A549 (cell line): ENCODE measurements around the gene LRIG1. TPM values are rescaled to one million over a fixed set of nuclear protein-coding genes. Genes with fewer than 3 reads are reported as not detected.

ENCODE experiments used
- ATAC-seq, 2 experiments: fragments of 200-7000 bp in 1 of 2; fragments of >200 bp in 1 of 2; cut with Nextera tagmentation in 1 of 2; cut with Tn5 transposase in 1 of 2; 3 replicates each; pipeline versions ENCODE4 v1.8.0 to v1.9.1; 2018 to 2020; ENCODE audit warnings: mild to moderate bottlenecking in 1 of 2, moderate library complexity in 1 of 2
- CTCF ChIA-PET: fragments of 300-600 bp; sonication (Branson Sonifier 250); formaldehyde crosslinking; extraction: SDS; loops from one replicate; lab custom pipeline; 2021; ENCODE audit warnings: antibody characterized with exemption, inconsistent platforms; lab: Yijun Ruan, JAX
- POLR2A ChIA-PET: fragments of 350-600 bp; formaldehyde crosslinking; extraction: SDS; loops from one replicate; lab custom pipeline; 2021; ENCODE audit warnings: antibody characterized with exemption, inconsistent platforms; lab: Yijun Ruan, JAX
- DNase-seq, 2 experiments: peaks; one replicate each; pipeline versions ENCODE4 v3.0.0 to v3.0.0-alpha.2; 2011 to 2016; ENCODE audit warnings: low read depth in 1 of 2, low spot score in 1 of 2
- FAIRE-seq: peaks from 2 replicates; lab custom pipeline; 2011; peaks lifted over from hg19 to GRCh38; lab: Jason Lieb, UNC
- H3K27ac ChIP-seq, 2 experiments: fragments of >200 bp; sonication (Bioruptor Twin); formaldehyde crosslinking; 3 replicates each; pipeline ENCODE4 v1.5.1; 2016 to 2017
- H3K4me1 ChIP-seq: fragments of >200 bp; sonication (Bioruptor Twin); formaldehyde crosslinking; 3 replicates; pipeline ENCODE4 v1.6.1; 2016
- H3K4me2 ChIP-seq: fragments of >200 bp; sonication (Bioruptor Twin); formaldehyde crosslinking; 3 replicates; pipeline ENCODE4 v1.6.1; 2016
- H3K4me3 ChIP-seq: fragments of >200 bp; sonication (Bioruptor Twin); formaldehyde crosslinking; 3 replicates; pipeline ENCODE4 v1.5.1; 2016
- H3K9me3 ChIP-seq: fragments of >200 bp; sonication (Bioruptor Twin); formaldehyde crosslinking; 3 replicates; pipeline ENCODE4 v1.6.1; 2016
- BCL3 ChIP-seq: fragments of >200 bp; sonication (Bioruptor Twin); formaldehyde crosslinking; IDR thresholded peaks from 3 replicates; pipeline ENCODE4 v1.6.1; 2016
- CBX2 ChIP-seq: fragments of 200-600 bp; sonication (generic); IDR thresholded peaks from 2 replicates; pipeline ENCODE4 v1.6.1; 2016; ENCODE audit warnings: low read depth, mild to moderate bottlenecking, borderline replicate concordance
- CBX8 ChIP-seq: fragments of 200-600 bp; sonication (generic); IDR thresholded peaks from 2 replicates; pipeline ENCODE4 v1.6.1; 2016
- CEBPB ChIP-seq, 2 experiments: fragments of >200 bp in 1 of 2; sonication (Bioruptor Twin) in 1 of 2; formaldehyde crosslinking in 1 of 2; IDR thresholded peaks; 2 replicates each; pipeline ENCODE4 v1.6.1; 2012 to 2016
- EHMT2 ChIP-seq: fragments of 200-600 bp; sonication (generic); IDR thresholded peaks from 2 replicates; pipeline ENCODE4 v1.6.1; 2016; ENCODE audit warnings: antibody characterized with exemption, low read depth, mild to moderate bottlenecking, moderate library complexity
- EP300 ChIP-seq, 2 experiments: fragments of >200 bp; sonication (Bioruptor Twin); formaldehyde crosslinking; IDR thresholded peaks; 2 replicates in 1 of 2; 3 replicates in 1 of 2; pipeline ENCODE4 v1.6.1; 2016 to 2017
- ESRRA ChIP-seq: fragments of 150-350 bp; IDR thresholded peaks from 2 replicates; pipeline ENCODE4 v1.6.1; 2014; ENCODE audit warnings: mild to moderate bottlenecking, low read length, borderline replicate concordance
- FOXS1 ChIP-seq: fragments of 250-450 bp; sonication (Bioruptor Pico); IDR thresholded peaks from 2 replicates; pipeline ENCODE4 v1.5.0; 2020; ENCODE audit warnings: mild to moderate bottlenecking, moderate library complexity
- GATA3 ChIP-seq: IDR thresholded peaks from 2 replicates; pipeline ENCODE4 v1.6.1; 2012; ENCODE audit warnings: borderline replicate concordance
- HDAC2 ChIP-seq: fragments of 200-600 bp; sonication (generic); IDR thresholded peaks from 2 replicates; pipeline ENCODE4 v1.6.1; 2016
- HEYL ChIP-seq: fragments of 250-450 bp; sonication (Bioruptor Pico); IDR thresholded peaks from 2 replicates; pipeline ENCODE4 v1.8.0; 2021; ENCODE audit warnings: mild to moderate bottlenecking, moderate library complexity
- HMGXB4 ChIP-seq: fragments of 250-450 bp; sonication (Bioruptor Pico); IDR thresholded peaks from 2 replicates; pipeline ENCODE4 v1.5.0; 2021; ENCODE audit warnings: mild to moderate bottlenecking, moderate library complexity, borderline replicate concordance
- PHF8 ChIP-seq: fragments of 200-600 bp; sonication (generic); IDR thresholded peaks from 2 replicates; pipeline ENCODE4 v1.6.1; 2016; ENCODE audit warnings: low read depth, mild to moderate bottlenecking, antibody characterized with exemption, moderate library complexity, borderline replicate concordance
- POLR2A ChIP-seq: IDR thresholded peaks from 2 replicates; pipeline ENCODE4 v1.6.1; 2012; ENCODE audit warnings: mild to moderate bottlenecking, low read length
- POLR2AphosphoS2 ChIP-seq: conservative IDR thresholded peaks from 2 replicates; pipeline ENCODE4 v1.6.1; 2012; ENCODE audit warnings: low read length, improper control_type of control experiment, inconsistent platforms
- RCOR1 ChIP-seq: fragments of 150-350 bp; IDR thresholded peaks from 2 replicates; pipeline ENCODE4 v1.6.1; 2014; ENCODE audit warnings: antibody characterized with exemption, low read length, low read depth
- RNF2 ChIP-seq: fragments of 200-600 bp; sonication (generic); IDR thresholded peaks from 2 replicates; pipeline ENCODE4 v1.6.1; 2016; ENCODE audit warnings: low read depth, mild to moderate bottlenecking, antibody characterized with exemption, moderate library complexity, borderline replicate concordance
- SMC3 ChIP-seq: fragments of >200 bp; sonication (Bioruptor Twin); formaldehyde crosslinking; IDR thresholded peaks from 3 replicates; pipeline ENCODE4 v1.6.1; 2018; ENCODE audit warnings: inconsistent platforms
- TFCP2L1 ChIP-seq: fragments of 250-450 bp; sonication (Bioruptor Pico); IDR thresholded peaks from 2 replicates; pipeline ENCODE4 v1.5.0; 2021; ENCODE audit warnings: mild to moderate bottlenecking
- WGBS: methylation state at CpG from one replicate; pipeline ENCODE4 v1.1.6; 2017; ENCODE audit errors: missing lambda C conversion rate; 5-methylcytosine and 5-hydroxymethylcytosine counted together
- polyA plus RNA-seq, 4 experiments: library from polyadenylated mRNA; depleted of rRNA in 3 of 4; stranded (reverse); fragments of >200 nt; fragmentation: RNase III in 1 of 4; extraction: RNeasy Plus Mini Kit Qiagen cat#74134 plus additional on column Dnase treatment in 1 of 4; gene quantifications; 2 replicates in 3 of 4; 3 replicates in 1 of 4; pipeline ENCODE4 v1.2.3, GENCODE V29; 2011 to 2017
- TF ChIP-seq, protein P1 (sequence below): fragments of >200 bp; sonication (Bioruptor Twin); formaldehyde crosslinking; IDR thresholded peaks from 3 replicates; pipeline ENCODE4 v1.5.1; 2016
- TF ChIP-seq, protein P2 (sequence below): IDR thresholded peaks from 2 replicates; pipeline ENCODE4 v1.6.1; 2012

The LRIG1 gene
- polyA plus RNA-seq, 2 of the 4 experiments (the other 2 are of a cell fraction), result 1.8 to 6.2 TPM

DNA sequence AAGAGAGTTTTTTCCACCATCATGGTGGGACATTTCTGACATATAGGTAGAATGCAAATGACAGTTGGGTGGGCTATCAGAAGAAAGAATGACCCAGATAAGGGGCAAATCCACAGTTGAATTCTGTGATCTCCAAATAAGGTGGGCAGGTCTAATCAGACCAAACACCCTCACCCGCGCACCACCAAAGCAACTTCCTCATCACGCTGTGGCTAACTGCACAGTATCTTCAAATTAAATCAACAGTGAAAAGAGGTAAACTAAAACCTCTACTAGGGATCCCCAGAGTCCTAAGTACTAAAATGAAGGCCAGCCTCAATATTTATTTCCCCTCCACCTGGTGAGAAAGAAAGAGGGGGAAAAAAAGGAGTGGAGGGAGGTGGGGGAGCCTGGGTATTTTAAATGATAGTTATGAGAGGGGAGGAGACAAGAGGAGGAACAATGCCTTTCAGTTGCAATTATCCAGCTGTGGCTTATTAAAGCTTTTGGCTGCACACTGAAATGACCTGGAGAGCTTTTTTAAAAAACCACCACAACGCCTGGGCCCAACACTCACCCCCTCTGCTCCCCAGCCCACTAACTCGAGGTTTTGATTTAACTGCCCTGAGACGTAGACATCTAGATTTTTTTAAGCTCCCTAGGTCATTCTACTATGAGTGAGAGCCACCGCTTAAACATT lies 61.0 kb downstream of the LRIG1 start:
- no peak for DNase-seq
- no peak overlapping the region for H3K4me2 ChIP-seq
- no peak for ATAC-seq
- 86% methylated on average over 7 of the region's 7 CpGs for WGBS
- no peak overlapping the region for H3K27ac ChIP-seq
- POLR2A ChIA-PET, result no interaction called here
- no peaks in the 10 kb centered on the region for H3K9me3 ChIP-seq
- no peak for FAIRE-seq
- TF ChIP-seq GATA3, result no peak
- TF ChIP-seq PHF8, result no peak
- no peak for TF ChIP-seq HDAC2
- 0 out of 3 replicates have a peak, but pooled peaks cover 3% of the 10 kb centered on the region for H3K4me1 ChIP-seq
- no peak overlapping the region for H3K4me3 ChIP-seq
- CTCF ChIA-PET, result interaction anchor here (1.7 kb wide), 1 partner anchor 32 kb away, joined by 5 read pairs; no protein-coding TSS in a partner anchor

- 0 out of 3 replicates have a peak, but pooled peaks cover 3% of the 10 kb centered on the region for H3K4me1 ChIP-seq
- ChIA-PET CTCF (no interaction called here), POLR2A (no interaction called here)
- TF ChIP-seq, protein P1, sequence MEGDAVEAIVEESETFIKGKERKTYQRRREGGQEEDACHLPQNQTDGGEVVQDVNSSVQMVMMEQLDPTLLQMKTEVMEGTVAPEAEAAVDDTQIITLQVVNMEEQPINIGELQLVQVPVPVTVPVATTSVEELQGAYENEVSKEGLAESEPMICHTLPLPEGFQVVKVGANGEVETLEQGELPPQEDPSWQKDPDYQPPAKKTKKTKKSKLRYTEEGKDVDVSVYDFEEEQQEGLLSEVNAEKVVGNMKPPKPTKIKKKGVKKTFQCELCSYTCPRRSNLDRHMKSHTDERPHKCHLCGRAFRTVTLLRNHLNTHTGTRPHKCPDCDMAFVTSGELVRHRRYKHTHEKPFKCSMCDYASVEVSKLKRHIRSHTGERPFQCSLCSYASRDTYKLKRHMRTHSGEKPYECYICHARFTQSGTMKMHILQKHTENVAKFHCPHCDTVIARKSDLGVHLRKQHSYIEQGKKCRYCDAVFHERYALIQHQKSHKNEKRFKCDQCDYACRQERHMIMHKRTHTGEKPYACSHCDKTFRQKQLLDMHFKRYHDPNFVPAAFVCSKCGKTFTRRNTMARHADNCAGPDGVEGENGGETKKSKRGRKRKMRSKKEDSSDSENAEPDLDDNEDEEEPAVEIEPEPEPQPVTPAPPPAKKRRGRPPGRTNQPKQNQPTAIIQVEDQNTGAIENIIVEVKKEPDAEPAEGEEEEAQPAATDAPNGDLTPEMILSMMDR, result no peak
- TF ChIP-seq TFCP2L1 (no peak), RCOR1 (no peak)
- DNase-seq, result no peak
- no peak overlapping the region for H3K27ac ChIP-seq
- H3K9me3 ChIP-seq, result no peaks in the 10 kb centered on the region
- no peak for FAIRE-seq
- WGBS, result 87% methylated on average over 3 of the region's 4 CpGs
- no peak overlapping the region for H3K4me2 ChIP-seq
- no peak overlapping the region for H3K4me3 ChIP-seq
- ATAC-seq, result no peak
Measured at GRCh38 chr3:66438046-66438445, 62.8 kb downstream of the LRIG1 start.

GRCh38 chr3:66437341-66437929 lies 63.4 kb downstream of the LRIG1 start:
- no peak for ATAC-seq
- no peak for FAIRE-seq
- POLR2A ChIA-PET, result no interaction called here
- H3K27ac ChIP-seq, result no peak overlapping the region
- no peaks in the 10 kb centered on the region for H3K9me3 ChIP-seq
- CTCF ChIA-PET, result no interaction called here
- 0 out of 3 replicates have a peak, but pooled peaks cover 3% of the 10 kb centered on the region for H3K4me1 ChIP-seq
- TF ChIP-seq EP300 (IDR thresholded peaks at IDR 0.05) (no peak), HEYL (CRISPR knock-in tag) (no peak), HDAC2 (no peak), RCOR1 (no peak), SMC3 (no peak), CBX2 (no peak), HMGXB4 (CRISPR knock-in tag) (no peak), EHMT2 (no peak), BCL3 (no peak), FOXS1 (CRISPR knock-in tag) (no peak), POLR2AphosphoS2 (no peak), RNF2 (no peak), POLR2A (no peak), CBX8 (no peak), CEBPB (IDR thresholded peaks at IDR 0.05) (no peak), ESRRA (no peak)
- TF ChIP-seq, protein P2, sequence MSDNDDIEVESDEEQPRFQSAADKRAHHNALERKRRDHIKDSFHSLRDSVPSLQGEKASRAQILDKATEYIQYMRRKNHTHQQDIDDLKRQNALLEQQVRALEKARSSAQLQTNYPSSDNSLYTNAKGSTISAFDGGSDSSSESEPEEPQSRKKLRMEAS, result no peak
- DNase-seq, result no peak
- no peak overlapping the region for H3K4me2 ChIP-seq
- H3K4me3 ChIP-seq, result no peak overlapping the region
- WGBS, result 78% methylated on average over 5 of the region's 7 CpGs
